Fibroblast of the aortic adventitia (primary cell): ENCODE data around the gene GEMIN8. TPM values are rescaled to one million over a fixed set of nuclear protein-coding genes. Genes with fewer than 3 reads are reported as not detected.

Experiments used
- DNase-seq: peaks from one replicate; pipeline ENCODE4 v3.0.0-alpha.2; 2010; ENCODE audit warnings: low read depth
- H3K4me3 ChIP-seq: 2 replicates; pipeline ENCODE4 v1.5.1; 2011; ENCODE audit warnings: low read depth, mild to moderate bottlenecking, control low read depth, low read length, moderate library complexity
- CTCF ChIP-seq: IDR thresholded peaks from 2 replicates; pipeline ENCODE4 v1.5.1; 2011; ENCODE audit warnings: mild to moderate bottlenecking, low read length, control low read depth, inconsistent platforms; ENCODE audit not compliant: insufficient read depth
- total RNA-seq: library from RNA; depleted of rRNA; stranded (reverse); fragments of >200 nt; gene quantifications from 2 replicates; pipeline ENCODE4 v1.2.3, GENCODE V29; 2012; ENCODE audit warnings: low replicate concordance

GEMIN8 gene
- total RNA-seq, 1 donor, result 16.6 TPM

GRCh38 chrX:13966071-13966792 lies 63.5 kb downstream of the GEMIN8 start:
- no peak for DNase-seq
- no peak overlapping the region for H3K4me3 ChIP-seq
- TF ChIP-seq CTCF, result no peak

GRCh38 chrX:13965531-13965930 lies 64.2 kb downstream of the GEMIN8 start:
- TF ChIP-seq CTCF, result no peak
- H3K4me3 ChIP-seq, result no peak overlapping the region
- no peak for DNase-seq

- no peak overlapping the region for H3K4me3 ChIP-seq
- DNase-seq, result no peak
- no peak for TF ChIP-seq CTCF
Observed at GRCh38 chrX:13956998-13957397, 72.7 kb downstream of the GEMIN8 start.

Other genes starting within 250 kb of the GEMIN8 start
- 0.57 and 10.4 TPM in 2 replicates for gene GPM6B, start 212.8 kb downstream of the GEMIN8 start, total RNA-seq